PC-9 (cell line): ENCODE measurements around the gene ZDHHC14. TPM values are rescaled to one million over a fixed set of nuclear protein-coding genes. Genes with fewer than 3 reads are reported as not detected.

Source experiments
- BruUV-seq: library from RNA; stranded (reverse); fragments of 400-500 nt; replicated peaks from 2 replicates; lab custom pipeline; 2021; lab: Mats Ljungman, UMichigan
- CTCF ChIA-PET: fragments of 300-600 bp; sonication (Branson Sonifier 250); formaldehyde crosslinking; loops from one replicate; lab custom pipeline; 2022; ENCODE audit warnings: antibody characterized with exemption; lab: Charles Lee
- POLR2A ChIA-PET: fragments of 300-600 bp; sonication (Branson Sonifier 250); formaldehyde crosslinking; loops from one replicate; lab custom pipeline; 2022; ENCODE audit warnings: antibody characterized with exemption; ENCODE audit not compliant: unreplicated experiment; lab: Charles Lee
- DNase-seq, 2 experiments: peaks; one replicate each; pipeline versions ENCODE4 v3.0.0 to v3.0.0-alpha.2; 2015 to 2022; ENCODE audit warnings: mixed read lengths in 1 of 2
- H2AFZ ChIP-seq: fragments of 200-600 bp; sonication (generic); 2 replicates; pipeline ENCODE4 v1.8.1; 2017; ENCODE audit warnings: antibody characterized with exemption
- H3F3A ChIP-seq: fragments of 200-600 bp; sonication (generic); 2 replicates; pipeline ENCODE4 v1.8.1; 2017; ENCODE audit warnings: antibody characterized with exemption, mild to moderate bottlenecking, low read depth; ENCODE audit not compliant: insufficient read depth
- H3K27ac ChIP-seq: fragments of 200-600 bp; sonication (generic); 2 replicates; pipeline ENCODE4 v1.6.1; 2016; ENCODE audit warnings: mixed run types
- H3K27me3 ChIP-seq: fragments of 200-600 bp; sonication (generic); 2 replicates; pipeline ENCODE4 v1.6.1; 2016; ENCODE audit warnings: low read depth, mixed run types; ENCODE audit not compliant: insufficient read depth
- H3K36me3 ChIP-seq: fragments of 200-600 bp; sonication (generic); 2 replicates; pipeline ENCODE4 v1.6.1; 2016; ENCODE audit warnings: low read depth, mixed run types
- H3K4me1 ChIP-seq: fragments of 200-600 bp; sonication (generic); replicated peaks from 2 replicates; pipeline ENCODE4 v1.6.1; 2016; ENCODE audit warnings: mixed run types; ENCODE audit not compliant: insufficient read depth
- H3K4me2 ChIP-seq: fragments of 200-600 bp; sonication (generic); 2 replicates; pipeline ENCODE4 v1.6.1; 2017; ENCODE audit warnings: mixed run types
- H3K4me3 ChIP-seq: fragments of 200-600 bp; sonication (generic); 2 replicates; pipeline ENCODE4 v1.6.1; 2016; ENCODE audit warnings: mixed run types
- H3K79me2 ChIP-seq: fragments of 200-600 bp; sonication (generic); 2 replicates; pipeline ENCODE4 v1.6.1; 2017; ENCODE audit warnings: low read depth, mixed run types
- H3K9me2 ChIP-seq: fragments of 200-600 bp; sonication (generic); 2 replicates; pipeline ENCODE4 v1.8.1; 2017; ENCODE audit warnings: mild to moderate bottlenecking; ENCODE audit not compliant: insufficient read depth
- H3K9me3 ChIP-seq: fragments of 200-600 bp; sonication (generic); 2 replicates; pipeline ENCODE4 v1.8.1; 2016; ENCODE audit warnings: low read depth; ENCODE audit not compliant: insufficient read depth
- H4K20me1 ChIP-seq: fragments of 200-600 bp; sonication (generic); 2 replicates; pipeline ENCODE4 v1.8.1; 2017; ENCODE audit not compliant: insufficient read depth
- EZH2 ChIP-seq: fragments of 200-600 bp; sonication (generic); IDR thresholded peaks from 2 replicates; pipeline ENCODE4 v1.8.0; 2017; ENCODE audit warnings: antibody characterized with exemption, low read depth
- intact Hi-C: fragments of 100-400 bp; cut with micrococcal nuclease; formaldehyde crosslinking; loops from one replicate; pipeline ENCODE4 v1.10.0; 2022; ENCODE audit not compliant: unreplicated experiment
- total RNA-seq: library from RNA; stranded (reverse); gene quantifications from 2 replicates; pipeline ENCODE4 v1.2.3, GENCODE V29; 2021
- TF ChIP-seq, protein P1 (sequence below): fragments of 200-600 bp; sonication (generic); conservative IDR thresholded peaks from 2 replicates; pipeline ENCODE4 v1.6.1; 2017; ENCODE audit warnings: mixed run types, antibody characterized with exemption, mild to moderate bottlenecking, moderate library complexity

Gene ZDHHC14
- total RNA-seq, 1 experiment from 2014 or later = 5.6 TPM

DNA sequence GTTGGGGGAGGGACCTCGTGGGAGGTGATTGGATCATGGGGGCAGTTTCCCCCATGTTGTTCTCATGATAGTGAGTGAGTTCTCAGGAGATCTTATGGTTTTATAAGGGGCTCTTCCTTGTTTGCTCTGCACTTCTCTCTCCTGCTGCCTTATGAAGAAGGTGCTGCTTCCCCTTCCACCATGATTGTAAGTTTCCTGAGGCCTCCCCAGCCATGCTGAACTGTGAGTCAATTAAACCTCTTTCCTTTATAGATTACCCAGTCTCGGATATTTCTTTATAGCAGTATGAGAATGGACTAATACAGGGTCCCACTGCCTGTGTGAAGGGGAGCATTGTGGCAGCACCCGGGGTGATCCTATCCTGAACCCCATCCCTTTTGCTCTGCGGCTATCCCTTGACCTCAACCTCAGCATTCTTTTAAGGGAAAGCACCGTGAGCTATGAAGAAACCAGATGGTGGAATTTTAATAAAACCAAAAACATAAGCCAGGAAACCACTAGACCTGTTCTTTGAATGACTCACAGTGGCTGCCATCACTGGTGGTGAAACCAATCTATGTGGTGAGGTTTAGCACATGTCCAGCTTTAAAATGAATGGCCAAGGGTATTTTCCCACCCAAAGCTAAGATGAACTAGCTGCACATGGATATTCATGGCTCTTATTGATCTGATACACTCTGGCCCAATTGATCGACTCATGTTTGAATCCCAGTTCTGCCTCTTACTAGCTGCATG lies 62.2 kb downstream of the ZDHHC14 start:
- CTCF ChIA-PET = no interaction called here
- TF ChIP-seq, protein P1, sequence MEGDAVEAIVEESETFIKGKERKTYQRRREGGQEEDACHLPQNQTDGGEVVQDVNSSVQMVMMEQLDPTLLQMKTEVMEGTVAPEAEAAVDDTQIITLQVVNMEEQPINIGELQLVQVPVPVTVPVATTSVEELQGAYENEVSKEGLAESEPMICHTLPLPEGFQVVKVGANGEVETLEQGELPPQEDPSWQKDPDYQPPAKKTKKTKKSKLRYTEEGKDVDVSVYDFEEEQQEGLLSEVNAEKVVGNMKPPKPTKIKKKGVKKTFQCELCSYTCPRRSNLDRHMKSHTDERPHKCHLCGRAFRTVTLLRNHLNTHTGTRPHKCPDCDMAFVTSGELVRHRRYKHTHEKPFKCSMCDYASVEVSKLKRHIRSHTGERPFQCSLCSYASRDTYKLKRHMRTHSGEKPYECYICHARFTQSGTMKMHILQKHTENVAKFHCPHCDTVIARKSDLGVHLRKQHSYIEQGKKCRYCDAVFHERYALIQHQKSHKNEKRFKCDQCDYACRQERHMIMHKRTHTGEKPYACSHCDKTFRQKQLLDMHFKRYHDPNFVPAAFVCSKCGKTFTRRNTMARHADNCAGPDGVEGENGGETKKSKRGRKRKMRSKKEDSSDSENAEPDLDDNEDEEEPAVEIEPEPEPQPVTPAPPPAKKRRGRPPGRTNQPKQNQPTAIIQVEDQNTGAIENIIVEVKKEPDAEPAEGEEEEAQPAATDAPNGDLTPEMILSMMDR = no peak
- TF ChIP-seq EZH2 = no peak

DNA sequence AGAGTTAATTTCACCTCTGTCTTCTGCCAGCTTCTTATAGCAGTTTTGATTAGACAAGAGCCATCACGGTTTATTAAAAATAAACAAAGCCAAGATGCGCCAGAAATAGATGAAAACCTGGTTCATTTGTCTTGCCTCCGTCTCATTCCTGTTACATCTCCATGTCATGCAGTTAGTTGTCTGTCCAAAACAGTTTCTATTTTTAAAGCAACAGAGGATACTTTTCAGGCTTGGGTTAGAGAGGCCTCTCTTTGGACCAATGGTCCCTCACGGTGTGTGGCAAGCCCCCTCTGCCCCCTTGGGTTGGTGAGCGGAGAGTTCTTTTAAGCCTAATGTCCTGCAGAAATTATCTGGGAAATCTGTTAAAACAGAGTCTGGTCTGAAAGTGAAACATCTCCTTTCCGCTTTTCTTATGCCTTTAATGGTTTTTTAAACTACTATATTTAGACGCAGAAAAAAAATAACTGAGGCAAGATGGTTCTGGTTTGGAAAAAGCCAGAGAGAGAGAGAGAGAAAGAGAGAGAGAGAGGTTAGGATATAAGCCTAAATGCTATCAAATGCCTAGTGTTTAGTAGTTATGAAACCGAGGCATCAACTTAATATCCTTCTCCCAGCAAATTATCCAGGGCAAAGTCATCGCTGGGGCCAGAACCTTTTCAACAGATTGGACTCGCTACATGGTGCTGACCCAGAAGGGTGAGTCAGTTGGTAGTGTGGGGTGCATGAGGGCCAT lies 64.5 kb downstream of the ZDHHC14 start:
- Histone ChIP-seq H3K36me3 (no peaks in the 10 kb centered on the region), H3K27me3 (no peaks in the 10 kb centered on the region), H3K4me3 (no peak overlapping the region), H3K9me2 (no peaks in the 10 kb centered on the region), H3K4me2 (no peak overlapping the region), H3K4me1 (no peaks in the 10 kb centered on the region), H3K9me3 (no peaks in the 10 kb centered on the region), H3F3A (no peaks in the 10 kb centered on the region), H4K20me1 (no peaks in the 10 kb centered on the region), H3K27ac (no peak overlapping the region), H2AFZ (no peak overlapping the region), H3K79me2 (no peaks in the 10 kb centered on the region)
- BruUV-seq = no TSS peak
- ChIA-PET POLR2A (no interaction called here), CTCF (no interaction called here)
- DNase-seq = no peak
- intact Hi-C loops = no loop called here
- TF ChIP-seq EZH2 = no peak
- TF ChIP-seq, protein P1 = no peak

More for the DNA sequence above, 62.2 kb downstream of the ZDHHC14 start:
- H3K4me2 ChIP-seq = no peak overlapping the region
- intact Hi-C loops = no loop called here
- no peaks in the 10 kb centered on the region for H3K36me3 ChIP-seq
- no peak overlapping the region for H3K27ac ChIP-seq
- H3K4me3 ChIP-seq = no peak overlapping the region
- H3F3A ChIP-seq = no peaks in the 10 kb centered on the region
- BruUV-seq = no TSS peak
- no peaks in the 10 kb centered on the region for H3K9me3 ChIP-seq
- H2AFZ ChIP-seq = no peak overlapping the region
- DNase-seq = no peak
- H3K4me1 ChIP-seq = no peaks in the 10 kb centered on the region
- no peaks in the 10 kb centered on the region for H3K27me3 ChIP-seq
- H4K20me1 ChIP-seq = no peaks in the 10 kb centered on the region
- H3K79me2 ChIP-seq = no peaks in the 10 kb centered on the region
- no peaks in the 10 kb centered on the region for H3K9me2 ChIP-seq
- POLR2A ChIA-PET = no interaction called here

DNA sequence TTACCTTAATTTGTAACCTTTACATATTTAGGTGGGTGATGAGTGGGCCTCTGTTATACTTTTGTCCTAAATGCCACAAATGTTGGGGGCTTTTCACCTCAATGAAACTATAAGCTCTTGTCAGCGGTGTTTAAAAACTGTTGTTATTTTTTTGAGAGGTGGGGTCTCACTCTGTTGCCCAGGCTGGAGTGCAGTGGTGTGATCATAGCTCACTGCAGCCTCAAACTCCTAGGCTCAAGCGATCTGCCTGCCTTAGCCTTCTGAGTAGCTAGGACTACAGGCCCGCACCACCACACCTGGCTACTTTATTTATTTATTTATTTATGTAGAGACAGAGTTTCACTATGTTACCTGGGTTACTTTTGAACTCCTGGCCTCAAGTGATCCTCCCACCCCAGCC lies 66.7 kb downstream of the ZDHHC14 start:
- no peak overlapping the region for H3K27ac ChIP-seq
- H3F3A ChIP-seq = no peaks in the 10 kb centered on the region
- no peaks in the 10 kb centered on the region for H3K79me2 ChIP-seq
- no peak overlapping the region for H3K4me3 ChIP-seq
- BruUV-seq = no TSS peak
- no peaks in the 10 kb centered on the region for H3K27me3 ChIP-seq
- no peak for TF ChIP-seq EZH2
- TF ChIP-seq, protein P1 = no peak
- H3K9me3 ChIP-seq = no peaks in the 10 kb centered on the region
- H3K4me2 ChIP-seq = no peak overlapping the region
- H3K4me1 ChIP-seq = no peaks in the 10 kb centered on the region
- H4K20me1 ChIP-seq = no peaks in the 10 kb centered on the region
- no peak for DNase-seq
- ChIA-PET CTCF (no interaction called here), POLR2A (no interaction called here)
- no peaks in the 10 kb centered on the region for H3K36me3 ChIP-seq
- intact Hi-C loops = no loop called here
- H2AFZ ChIP-seq = no peak overlapping the region
- H3K9me2 ChIP-seq = no peaks in the 10 kb centered on the region
